GM19468 (cell line): ENCODE measurements around the gene WDR75.

ENCODE experiments used
- ATAC-seq: cut with Tn5 transposase; IDR thresholded peaks from one replicate; pipeline ENCODE4 v1.9.1; 2021; ENCODE audit warnings: mild to moderate bottlenecking, moderate library complexity, moderate number of reproducible peaks; ENCODE audit not compliant: unreplicated experiment; ENCODE audit errors: extremely low read depth

Gene WDR75

GRCh38 chr2:189524746-189525145, 83.5 kb downstream of the WDR75 start:
- no peak for ATAC-seq
